ENCODE data around the gene MACROD1.
"Not testable (repeated sequence)": the region's sequence is repeated elsewhere in the genome, so short reads cannot be mapped to it uniquely, and the experiment has no call there.

MACROD1 gene

GRCh38 chr11:64059339-64060140 lies 106.4 kb downstream of the MACROD1 start:
- no peak overlapping the region for H3K27ac Mint-ChIP-seq
- H3K4me1 Mint-ChIP-seq, result peaks cover 6% of the 10 kb centered on the region
- H3K9me3 Mint-ChIP-seq, result no peaks in the 10 kb centered on the region
- no peak overlapping the region for H3K4me3 Mint-ChIP-seq
- peaks cover 10% of the 10 kb centered on the region for H3K27me3 Mint-ChIP-seq
- no peaks in the 10 kb centered on the region for H3K36me3 Mint-ChIP-seq

- no peaks in the 10 kb centered on the region for H3K36me3 Mint-ChIP-seq
- H3K27me3 Mint-ChIP-seq, result peaks cover 9% of the 10 kb centered on the region
These were observed 107.4 kb downstream of the MACROD1 start for GRCh38 chr11:64058494-64058893.

GRCh38 chr11:64057890-64058289 lies 108.0 kb downstream of the MACROD1 start:
- H3K4me1 Mint-ChIP-seq, result peaks cover 6% of the 10 kb centered on the region
- H3K27me3 Mint-ChIP-seq, result peaks cover 5% of the 10 kb centered on the region
- no peak overlapping the region for H3K27ac Mint-ChIP-seq
- no peaks in the 10 kb centered on the region for H3K36me3 Mint-ChIP-seq
- H3K9me3 Mint-ChIP-seq, result no peaks in the 10 kb centered on the region
- H3K4me3 Mint-ChIP-seq, result no peak overlapping the region

More at GRCh38 chr11:64058494-64058893, 107.4 kb downstream of the MACROD1 start:
- H3K4me3 Mint-ChIP-seq, result no peak overlapping the region
- H3K9me3 Mint-ChIP-seq, result no peaks in the 10 kb centered on the region
- H3K27ac Mint-ChIP-seq, result no peak overlapping the region
- peaks cover 6% of the 10 kb centered on the region for H3K4me1 Mint-ChIP-seq

- no peak overlapping the region for H3K27ac Mint-ChIP-seq
- peaks cover under 1% of the 10 kb centered on the region for H3K27me3 Mint-ChIP-seq
- H3K9me3 Mint-ChIP-seq, result no peaks in the 10 kb centered on the region
- no peaks in the 10 kb centered on the region for H3K36me3 Mint-ChIP-seq
- no peak overlapping the region for H3K4me3 Mint-ChIP-seq
- peaks cover 6% of the 10 kb centered on the region for H3K4me1 Mint-ChIP-seq
These were observed 109.1 kb downstream of the MACROD1 start for GRCh38 chr11:64056861-64057260.

- no peaks in the 10 kb centered on the region for H3K36me3 Mint-ChIP-seq
- H3K27me3 Mint-ChIP-seq, result no peaks in the 10 kb centered on the region
- peaks cover 5% of the 10 kb centered on the region for H3K4me1 Mint-ChIP-seq
- H3K27ac Mint-ChIP-seq, result no peak overlapping the region
- no peak overlapping the region for H3K4me3 Mint-ChIP-seq
- H3K9me3 Mint-ChIP-seq, result no peaks in the 10 kb centered on the region
These were observed 109.6 kb downstream of the MACROD1 start for GRCh38 chr11:64056213-64056785.

- Mint-ChIP-seq H3K4me3 (no peak overlapping the region), H3K9me3 (no peaks in the 10 kb centered on the region), H3K27me3 (no peaks in the 10 kb centered on the region), H3K36me3 (no peaks in the 10 kb centered on the region), H3K4me1 (no peaks in the 10 kb centered on the region), H3K27ac (no peak overlapping the region)
These were observed 110.8 kb downstream of the MACROD1 start for GRCh38 chr11:64055077-64055476.

- Mint-ChIP-seq H3K4me3 (no peak overlapping the region), H3K27ac (no peak overlapping the region), H3K9me3 (no peaks in the 10 kb centered on the region), H3K27me3 (no peaks in the 10 kb centered on the region), H3K36me3 (no peaks in the 10 kb centered on the region), H3K4me1 (no peaks in the 10 kb centered on the region)
These were observed 112.2 kb downstream of the MACROD1 start for GRCh38 chr11:64053699-64054098.

GRCh38 chr11:64052938-64053622 lies 112.8 kb downstream of the MACROD1 start:
- Mint-ChIP-seq H3K4me1 (no peaks in the 10 kb centered on the region), H3K9me3 (no peaks in the 10 kb centered on the region), H3K4me3 (no peak overlapping the region), H3K27ac (no peak overlapping the region), H3K27me3 (no peaks in the 10 kb centered on the region), H3K36me3 (no peaks in the 10 kb centered on the region)

- no peaks in the 10 kb centered on the region for H3K27me3 Mint-ChIP-seq
- no peaks in the 10 kb centered on the region for H3K36me3 Mint-ChIP-seq
- no peaks in the 10 kb centered on the region for H3K4me1 Mint-ChIP-seq
- H3K4me3 Mint-ChIP-seq, result no peak overlapping the region
- no peak overlapping the region for H3K27ac Mint-ChIP-seq
- no peaks in the 10 kb centered on the region for H3K9me3 Mint-ChIP-seq
These were observed 113.5 kb downstream of the MACROD1 start for GRCh38 chr11:64052436-64052835.

- Mint-ChIP-seq H3K27me3 (no peaks in the 10 kb centered on the region), H3K4me3 (no peak overlapping the region), H3K9me3 (no peaks in the 10 kb centered on the region), H3K36me3 (no peaks in the 10 kb centered on the region), H3K4me1 (no peaks in the 10 kb centered on the region), H3K27ac (no peak overlapping the region)
These were observed 114.6 kb downstream of the MACROD1 start for GRCh38 chr11:64051297-64051696.

- Mint-ChIP-seq H3K4me3 (no peak overlapping the region), H3K4me1 (no peaks in the 10 kb centered on the region), H3K27ac (no peak overlapping the region), H3K9me3 (no peaks in the 10 kb centered on the region), H3K27me3 (no peaks in the 10 kb centered on the region), H3K36me3 (no peaks in the 10 kb centered on the region)
These were observed 116.4 kb downstream of the MACROD1 start for GRCh38 chr11:64049509-64049908.

- H3K27me3 Mint-ChIP-seq, result no peaks in the 10 kb centered on the region
- no peaks in the 10 kb centered on the region for H3K9me3 Mint-ChIP-seq
- no peak overlapping the region for H3K4me3 Mint-ChIP-seq
- no peak overlapping the region for H3K27ac Mint-ChIP-seq
- H3K36me3 Mint-ChIP-seq, result no peaks in the 10 kb centered on the region
- H3K4me1 Mint-ChIP-seq, result no peaks in the 10 kb centered on the region
These were observed 117.7 kb downstream of the MACROD1 start for GRCh38 chr11:64048042-64048854.

GRCh38 chr11:64047373-64047772 lies 118.5 kb downstream of the MACROD1 start:
- not testable (repeated sequence) for H3K4me3 Mint-ChIP-seq, H3K9me3 Mint-ChIP-seq, H3K27me3 Mint-ChIP-seq, H3K27ac Mint-ChIP-seq, H3K36me3 Mint-ChIP-seq, H3K4me1 Mint-ChIP-seq

GRCh38 chr11:64045700-64046099 lies 120.2 kb downstream of the MACROD1 start:
- H3K4me3 Mint-ChIP-seq, result no peak overlapping the region
- H3K9me3 Mint-ChIP-seq, result no peaks in the 10 kb centered on the region
- no peaks in the 10 kb centered on the region for H3K4me1 Mint-ChIP-seq
- no peaks in the 10 kb centered on the region for H3K27me3 Mint-ChIP-seq
- H3K36me3 Mint-ChIP-seq, result no peaks in the 10 kb centered on the region
- H3K27ac Mint-ChIP-seq, result no peak overlapping the region

GRCh38 chr11:64044730-64045393 lies 121.1 kb downstream of the MACROD1 start:
- no peak overlapping the region for H3K27ac Mint-ChIP-seq
- H3K36me3 Mint-ChIP-seq, result no peaks in the 10 kb centered on the region
- no peak overlapping the region for H3K4me3 Mint-ChIP-seq
- no peaks in the 10 kb centered on the region for H3K9me3 Mint-ChIP-seq
- no peaks in the 10 kb centered on the region for H3K4me1 Mint-ChIP-seq
- H3K27me3 Mint-ChIP-seq, result no peaks in the 10 kb centered on the region
